K562 (cell line): ENCODE measurements around the gene PPARGC1A. TPM values are rescaled to one million over a fixed set of nuclear protein-coding genes. Genes with fewer than 3 reads are reported as not detected.

Experiments
- ATAC-seq: fragments of 200-7000 bp; cut with Tn5 transposase; 3 replicates; pipeline ENCODE4 v1.9.1; 2020; ENCODE audit warnings: moderate library complexity
- BruUV-seq: library from RNA; stranded (reverse); fragments of 400-500 nt; replicated peaks from 2 replicates; lab custom pipeline; 2021; lab: Mats Ljungman, UMichigan
- CTCF ChIA-PET: fragments of 300-600 bp; formaldehyde crosslinking; extraction: SDS; loops from one replicate; lab custom pipeline; 2021; ENCODE audit warnings: low intra/inter-chr PET ratio; lab: Yijun Ruan, JAX
- POLR2A ChIA-PET: fragments of 300-600, 350-650 bp; sonication (Branson Sonifier 250); formaldehyde crosslinking; extraction: SDS; loops from one replicate; lab custom pipeline; 2021; ENCODE audit warnings: antibody characterized with exemption, inconsistent platforms; lab: Yijun Ruan, JAX
- DNase-seq, 4 experiments: peaks; one replicate each; pipeline versions ENCODE4 v3.0.0 to v3.0.0-alpha.2; 2011 to 2018; ENCODE audit warnings: low spot score in 3 of 4, mixed read lengths in 3 of 4; ENCODE audit errors: extremely low read depth in 1 of 4
- FAIRE-seq: peaks from 2 replicates; lab custom pipeline; 2011; peaks lifted over from hg19 to GRCh38; lab: Jason Lieb, UNC
- H2AFZ ChIP-seq: 2 replicates; pipeline ENCODE4 v1.6.0; 2011; ENCODE audit warnings: low read depth, low read length, control low read depth, inconsistent platforms
- H3K27ac ChIP-seq: fragments of 200-600 bp; 3 replicates; pipeline ENCODE4 v1.8.0; 2011; ENCODE audit warnings: low read depth, mild to moderate bottlenecking, control low read depth, inconsistent platforms, low read length, moderate library complexity, mixed read lengths; ENCODE audit errors: extremely low read depth
- H3K27me3 ChIP-seq, 2 experiments: fragments of 300-600 bp in 1 of 2; 2 replicates in 1 of 2; 3 replicates in 1 of 2; pipeline versions ENCODE4 v1.6.0 to v1.8.0; 2011; ENCODE audit warnings: inconsistent platforms in 2 of 2, low read length in 2 of 2, mild to moderate bottlenecking in 1 of 2, mixed read lengths in 1 of 2, moderate library complexity in 1 of 2; ENCODE audit not compliant: control insufficient read depth in 2 of 2, insufficient read depth in 2 of 2
- H3K36me3 ChIP-seq: fragments of 300-600 bp; 3 replicates; pipeline ENCODE4 v1.8.0; 2011; ENCODE audit warnings: mild to moderate bottlenecking, low read length, inconsistent platforms; ENCODE audit not compliant: control insufficient read depth, insufficient read depth
- H3K4me1 ChIP-seq, 2 experiments: fragments of 200-600 bp in 1 of 2; replicated peaks in 1 of 2; 2 replicates in 1 of 2; 3 replicates in 1 of 2; pipeline versions ENCODE4 v1.5.1 to v1.8.0; 2011; ENCODE audit warnings: inconsistent platforms in 2 of 2, low read length in 2 of 2, mild to moderate bottlenecking in 1 of 2, mixed read lengths in 1 of 2, moderate library complexity in 1 of 2; ENCODE audit not compliant: control insufficient read depth in 2 of 2, insufficient read depth in 2 of 2
- H3K4me2 ChIP-seq: 2 replicates; pipeline ENCODE4 v1.6.1; 2011; ENCODE audit warnings: low read length, control low read depth, inconsistent platforms, mixed read lengths; ENCODE audit not compliant: insufficient read depth
- H3K4me3 ChIP-seq: fragments of 200-600 bp; sonication (generic), shearing (Covaris generic); 2 replicates; pipeline ENCODE4 v1.5.1; 2016; ENCODE audit warnings: control low read depth, inconsistent platforms
- H3K79me2 ChIP-seq: fragments of 200-600 bp; 3 replicates; pipeline ENCODE4 v1.8.0; 2011; ENCODE audit warnings: low read length, inconsistent platforms; ENCODE audit not compliant: control insufficient read depth, insufficient read depth
- H3K9ac ChIP-seq, 2 experiments: 2 replicates each; pipeline versions ENCODE4 v1.6.0 to v1.6.1; 2011; ENCODE audit warnings: low read depth in 2 of 2, low read length in 2 of 2, control low read depth in 1 of 2, inconsistent platforms in 1 of 2, mild to moderate bottlenecking in 1 of 2, mixed read lengths in 1 of 2; ENCODE audit not compliant: insufficient read depth in 1 of 2
- H3K9me1 ChIP-seq: one replicate; pipeline ENCODE4 v1.6.0; 2011; ENCODE audit warnings: inconsistent platforms, mild to moderate bottlenecking, low read length, moderate library complexity; ENCODE audit not compliant: control insufficient read depth, insufficient read depth
- H3K9me3 ChIP-seq: replicated peaks from 2 replicates; pipeline ENCODE4 v1.5.1; 2011; ENCODE audit warnings: low read depth, low read length, inconsistent platforms; ENCODE audit not compliant: control insufficient read depth, insufficient read depth
- H4K20me1 ChIP-seq: replicated peaks from 2 replicates; pipeline ENCODE4 v1.6.1; 2011; ENCODE audit warnings: low read length, inconsistent platforms, mixed read lengths; ENCODE audit not compliant: control insufficient read depth, insufficient read depth
- CREM ChIP-seq: IDR thresholded peaks from 2 replicates; pipeline ENCODE4 v1.6.1; 2014; ENCODE audit warnings: antibody characterized with exemption, low read depth
- STAG1 ChIP-seq: sonication (generic); formaldehyde crosslinking; IDR thresholded peaks from 2 replicates; pipeline ENCODE4 v1.5.0; 2020; ENCODE audit warnings: missing genetic modification reagents, borderline replicate concordance
- TBL1XR1 ChIP-seq, 2 experiments: IDR thresholded peaks; 2 replicates each; pipeline ENCODE4 v1.6.1; 2012; ENCODE audit warnings: improper control_type of control experiment in 2 of 2, low read length in 2 of 2, mild to moderate bottlenecking in 1 of 2
- ZBTB8A ChIP-seq: fragments of 450-650 bp; IDR thresholded peaks from 2 replicates; pipeline ENCODE4 v1.6.1; 2018; ENCODE audit warnings: mild to moderate bottlenecking, moderate library complexity; ENCODE audit not compliant: partially characterized antibody
- WGBS: fragments of 100-300 bp; shearing (Covaris generic); methylation state at CpG from one replicate; pipeline ENCODE4 v1.1.6; 2016; ENCODE audit warnings: low coverage, mixed read lengths; ENCODE audit not compliant: insufficient coverage; ENCODE audit errors: missing lambda C conversion rate; 5-methylcytosine and 5-hydroxymethylcytosine counted together
- in situ Hi-C: fragments of 300-500 bp; cut with MboI; formaldehyde crosslinking; loops from 4 replicates; pipeline ENCODE4 v1.15.0; 2018; ENCODE audit warnings: inconsistent platforms, mixed read lengths
- intact Hi-C: fragments of 100-400 bp; cut with micrococcal nuclease; formaldehyde crosslinking; loops from 2 replicates; pipeline ENCODE4 v1.14.2; 2022
- polyA plus RNA-seq, 8 experiments: library from polyadenylated mRNA; depleted of rRNA in 4 of 8; stranded (reverse) in 5 of 8; unstranded in 3 of 8; fragments of >200 nt; fragmentation: Nextera tagmentation in 2 of 8; fragmentation: Illumina TruSeq in 1 of 8; extraction: Ambion mirVana in 2 of 8; extraction: Trizol in 1 of 8; gene quantifications; 2 replicates each; pipeline versions ENCODE4 v1.2.1 to v1.2.3, GENCODE V29; 2011 to 2014; ENCODE audit warnings: inconsistent platforms in 1 of 8, missing spikeins in 1 of 8
- total RNA-seq, 7 experiments: library from RNA; depleted of rRNA in 6 of 7; stranded (reverse); fragments of >200 nt in 6 of 7; fragmentation: Illumina TruSeq in 2 of 7; extraction: Trizol in 2 of 7; gene quantifications; 2 replicates each; pipeline versions ENCODE4 v1.2.1 to v1.2.3, GENCODE V29; 2011 to 2021; ENCODE audit warnings: low replicate concordance in 1 of 7
- TF ChIP-seq, protein P1 (sequence below), 3 experiments: IDR thresholded peaks in 2 of 3; conservative IDR thresholded peaks in 1 of 3; 2 replicates each; pipeline ENCODE4 v1.5.1; 2011 to 2012; ENCODE audit warnings: low read length in 3 of 3, mild to moderate bottlenecking in 3 of 3, control low read depth in 2 of 3, improper control_type of control experiment in 1 of 3, inconsistent platforms in 1 of 3, low read depth in 1 of 3, mixed read lengths in 1 of 3, moderate library complexity in 1 of 3; ENCODE audit not compliant: insufficient read depth in 2 of 3

The PPARGC1A gene
- total and polyA plus RNA-seq, 9 of the 15 experiments (the other 6 are each of a cell fraction or from before 2014, with no cell fraction given) = 0.02 TPM; not detected in 8

DNA sequence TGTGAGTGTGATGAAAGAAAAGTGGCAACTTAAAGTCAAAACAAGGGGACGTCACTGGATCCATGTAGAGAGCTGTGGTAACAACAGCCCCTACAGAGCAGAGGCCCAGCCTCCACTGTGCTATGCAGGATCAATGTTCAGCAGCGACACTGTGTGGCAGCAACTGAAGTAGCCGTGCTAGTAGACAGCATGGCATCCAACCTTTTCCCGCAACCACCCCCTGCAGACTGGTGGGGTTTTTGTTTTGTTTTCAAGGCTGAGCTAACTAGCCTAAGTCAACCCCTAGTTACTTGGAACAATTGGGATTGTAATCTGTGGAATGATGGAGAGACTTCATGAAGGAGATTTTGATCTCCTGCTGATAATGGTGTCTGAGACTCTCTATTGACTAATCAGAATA lies 44.4 kb upstream of the PPARGC1A start:
- 4% methylated on average over 4 of the region's 4 CpGs for WGBS
- intact Hi-C loops = no loop called here

More for the DNA sequence above, 44.4 kb upstream of the PPARGC1A start:
- H3K9me3 ChIP-seq = no peaks in the 10 kb centered on the region
- in situ Hi-C loops = no loop called here
- ATAC-seq (no peak), FAIRE-seq (no peak), DNase-seq (no peak)
- no peaks in the 10 kb centered on the region for H3K79me2 ChIP-seq
- no TSS peak for BruUV-seq
- ChIA-PET POLR2A (no interaction called here), CTCF (no interaction called here)
- H3K4me3 ChIP-seq = no peak overlapping the region
- no peak overlapping the region for H2AFZ ChIP-seq
- no peaks in the 10 kb centered on the region for H4K20me1 ChIP-seq
- H3K9me1 ChIP-seq = no peaks in the 10 kb centered on the region
- H3K4me2 ChIP-seq = no peak overlapping the region
- H3K36me3 ChIP-seq = no peaks in the 10 kb centered on the region
- H3K4me1 ChIP-seq = no peaks in the 10 kb centered on the region
- no peak overlapping the region for H3K27ac ChIP-seq
- no peaks in the 10 kb centered on the region for H3K27me3 ChIP-seq
- H3K9ac ChIP-seq = no peak overlapping the region
- TF ChIP-seq, protein P1, sequence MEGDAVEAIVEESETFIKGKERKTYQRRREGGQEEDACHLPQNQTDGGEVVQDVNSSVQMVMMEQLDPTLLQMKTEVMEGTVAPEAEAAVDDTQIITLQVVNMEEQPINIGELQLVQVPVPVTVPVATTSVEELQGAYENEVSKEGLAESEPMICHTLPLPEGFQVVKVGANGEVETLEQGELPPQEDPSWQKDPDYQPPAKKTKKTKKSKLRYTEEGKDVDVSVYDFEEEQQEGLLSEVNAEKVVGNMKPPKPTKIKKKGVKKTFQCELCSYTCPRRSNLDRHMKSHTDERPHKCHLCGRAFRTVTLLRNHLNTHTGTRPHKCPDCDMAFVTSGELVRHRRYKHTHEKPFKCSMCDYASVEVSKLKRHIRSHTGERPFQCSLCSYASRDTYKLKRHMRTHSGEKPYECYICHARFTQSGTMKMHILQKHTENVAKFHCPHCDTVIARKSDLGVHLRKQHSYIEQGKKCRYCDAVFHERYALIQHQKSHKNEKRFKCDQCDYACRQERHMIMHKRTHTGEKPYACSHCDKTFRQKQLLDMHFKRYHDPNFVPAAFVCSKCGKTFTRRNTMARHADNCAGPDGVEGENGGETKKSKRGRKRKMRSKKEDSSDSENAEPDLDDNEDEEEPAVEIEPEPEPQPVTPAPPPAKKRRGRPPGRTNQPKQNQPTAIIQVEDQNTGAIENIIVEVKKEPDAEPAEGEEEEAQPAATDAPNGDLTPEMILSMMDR (IDR thresholded peaks at IDR 0.05 in 2 of 3, conservative IDR thresholded peaks at IDR 0.05 in 1 of 3; ENCODE audit: insufficient read depth in 2 of 3, low read depth in 1 of 3, low read length in 3 of 3) = 0 out of 6 replicates have a peak, but pooled peaks of 2 of the 3 experiments have one; percentile 20 to 21
- TF ChIP-seq TBL1XR1 (IDR thresholded peaks at IDR 0.05; ENCODE audit: low read length in 2 of 2) (no peak), ZBTB8A (no peak), CREM (no peak), STAG1 (CRISPR knock-in tag) (no peak)
